HepG2 (cell line): Measurements from ENCODE around the gene FEM1C. TPM values are rescaled to one million over a fixed set of nuclear protein-coding genes. Genes with fewer than 3 reads are reported as not detected.

Experiments
- polyA plus RNA-seq, 8 experiments: library from polyadenylated mRNA; depleted of rRNA in 3 of 8; stranded (reverse) in 7 of 8; unstranded in 1 of 8; fragments of >200 nt; fragmentation: Illumina TruSeq in 4 of 8; extraction: Trizol in 4 of 8; gene quantifications; 2 replicates each; pipeline versions ENCODE4 v1.2.1 to v1.2.3, GENCODE V29; 2011 to 2016; ENCODE audit warnings: low read depth in 4 of 8, missing spikeins in 1 of 8, mixed read lengths in 1 of 8; ENCODE audit not compliant: insufficient read depth in 1 of 8
- small RNA-seq, 3 experiments: library from RNA; depleted of rRNA; stranded (forward); fragments of <200 nt; gene quantifications; one replicate each; pipeline ENCODE3, GENCODE V24; 2012; ENCODE audit warnings: low read depth in 2 of 3, low replicate concordance in 1 of 3; ENCODE audit not compliant: insufficient read length in 3 of 3, insufficient read depth in 2 of 3
- total RNA-seq, 5 experiments: library from RNA; depleted of rRNA; stranded (reverse); fragments of >200 nt; fragmentation: Illumina TruSeq; extraction: Trizol; gene quantifications; 2 replicates each; pipeline ENCODE4 v1.2.3, GENCODE V29; 2016; ENCODE audit warnings: low read depth in 1 of 5

Gene FEM1C
- total and polyA plus RNA-seq, 2 of the 13 experiments (the other 11 are each of a cell fraction or from before 2014, with no cell fraction given), result 5.5 to 8.3 TPM

Small RNA genes lying within 50 kb of the gene (small RNA-seq; reads per million reads assigned to genes)
- gene AC008628.1, result 0 reads per million in 3 experiments
- 0 reads per million in 3 experiments for gene AC008628.2

Other genes starting within 250 kb of the FEM1C start
- 2.8 and 3.3 TPM in 2 replicates for gene CCDC112, start 248.1 kb downstream of the FEM1C start, total RNA-seq (2016; rRNA removed; fragmentation: Illumina TruSeq; extraction: Trizol)
- gene CCDC112, start 248.1 kb downstream of the FEM1C start, polyA plus RNA-seq (2011; rRNA removed), result 0.78 and 1.1 TPM in 2 replicates
- 0.04 TPM in 1 of 2 replicates, not detected in the other for gene TICAM2, start 57.7 kb upstream of the FEM1C start, total RNA-seq (2016; rRNA removed; fragmentation: Illumina TruSeq; extraction: Trizol)
- not detected in 2 replicates for gene TICAM2, start 57.7 kb upstream of the FEM1C start, polyA plus RNA-seq (2011; rRNA removed)
- gene TMED7, start 81.3 kb upstream of the FEM1C start, total RNA-seq (2016; rRNA removed; fragmentation: Illumina TruSeq; extraction: Trizol), result 89.1 and 113 TPM in 2 replicates
- gene TMED7, start 81.3 kb upstream of the FEM1C start, polyA plus RNA-seq (2011; rRNA removed), result 44.2 and 58.0 TPM in 2 replicates